GM12878 (cell line): Measurements from ENCODE around the gene CACNG3. TPM values are rescaled to one million over a fixed set of nuclear protein-coding genes. Genes with fewer than 3 reads are reported as not detected.

ENCODE experiments used
- ATAC-seq: fragments of 200-7000 bp; cut with Tn5 transposase; 3 replicates; pipeline ENCODE4 v1.9.1; 2020; ENCODE audit warnings: mild to moderate bottlenecking, moderate library complexity
- BruUV-seq: library from RNA; stranded (reverse); fragments of 400-500 nt; replicated peaks from 2 replicates; lab custom pipeline; 2021; lab: Mats Ljungman, UMichigan
- CTCF ChIA-PET: fragments of 300-600 bp; sonication (Branson Sonifier 250); formaldehyde crosslinking; extraction: SDS; loops from one replicate; lab custom pipeline; 2021; ENCODE audit warnings: inconsistent platforms; lab: Yijun Ruan, JAX
- POLR2A ChIA-PET: fragments of 350-600 bp; formaldehyde crosslinking; extraction: SDS; loops from one replicate; lab custom pipeline; 2021; ENCODE audit warnings: inconsistent platforms; lab: Charles Lee
- RAD21 ChIA-PET: fragments of 300-600 bp; sonication (Branson Sonifier 250); formaldehyde crosslinking; loops from one replicate; lab custom pipeline; 2023; ENCODE audit warnings: antibody characterized with exemption; ENCODE audit not compliant: unreplicated experiment; lab: Charles Lee
- SMC1A ChIA-PET: fragments of 300-600 bp; sonication (Branson Sonifier 250); formaldehyde crosslinking; loops from one replicate; lab custom pipeline; 2023; ENCODE audit not compliant: unreplicated experiment, uncharacterized antibody; lab: Charles Lee
- DNase-seq: peaks from one replicate; pipeline ENCODE4 v3.0.0-alpha.2; 2011; ENCODE audit warnings: low read depth, low spot score
- FAIRE-seq: peaks from 3 replicates; lab custom pipeline; 2011; peaks lifted over from hg19 to GRCh38; lab: Jason Lieb, UNC
- H2AFZ ChIP-seq: 2 replicates; pipeline ENCODE4 v1.6.0; 2011; ENCODE audit warnings: low read depth, low read length, control low read depth; ENCODE audit not compliant: control insufficient read depth
- H3K27ac ChIP-seq: 2 replicates; pipeline ENCODE4 v1.5.1; 2011; ENCODE audit warnings: control low read depth; ENCODE audit not compliant: control insufficient read depth, insufficient read depth
- H3K27me3 ChIP-seq, 2 experiments: replicated peaks in 1 of 2; 2 replicates each; pipeline versions ENCODE4 v1.6.0 to v1.6.1; 2011; ENCODE audit warnings: low read length in 1 of 2; ENCODE audit not compliant: control insufficient read depth in 2 of 2, insufficient read depth in 2 of 2
- H3K36me3 ChIP-seq, 2 experiments: 2 replicates each; pipeline ENCODE4 v1.5.1; 2011; ENCODE audit warnings: low read length in 1 of 2; ENCODE audit not compliant: control insufficient read depth in 2 of 2, insufficient read depth in 2 of 2
- H3K4me1 ChIP-seq: 2 replicates; pipeline ENCODE4 v1.6.1; 2011; ENCODE audit warnings: mild to moderate bottlenecking, low read length, moderate library complexity, mixed read lengths; ENCODE audit not compliant: control insufficient read depth, insufficient read depth
- H3K4me2 ChIP-seq: 2 replicates; pipeline ENCODE4 v1.6.0; 2011; ENCODE audit warnings: control low read depth; ENCODE audit not compliant: control insufficient read depth, insufficient read depth
- H3K4me3 ChIP-seq: fragments of 200-600 bp; sonication (generic); 2 replicates; pipeline ENCODE4 v1.5.1; 2016
- H3K79me2 ChIP-seq: 2 replicates; pipeline ENCODE4 v1.6.0; 2011; ENCODE audit warnings: low read length; ENCODE audit not compliant: control insufficient read depth, insufficient read depth
- H3K9ac ChIP-seq: 2 replicates; pipeline ENCODE4 v1.8.0; 2011; ENCODE audit warnings: low read length, control low read depth, mixed read lengths; ENCODE audit not compliant: control insufficient read depth, insufficient read depth
- H3K9me3 ChIP-seq: replicated peaks from 3 replicates; pipeline ENCODE4 v1.5.1; 2011; ENCODE audit warnings: mild to moderate bottlenecking, low read length; ENCODE audit not compliant: control insufficient read depth, insufficient read depth
- H4K20me1 ChIP-seq: 2 replicates; pipeline ENCODE4 v1.6.0; 2011; ENCODE audit not compliant: control insufficient read depth, insufficient read depth
- GATAD2B ChIP-seq: fragments of 450-650 bp; conservative IDR thresholded peaks from 2 replicates; pipeline ENCODE4 v1.6.1; 2017; ENCODE audit warnings: low read depth, mild to moderate bottlenecking, moderate library complexity
- HCFC1 ChIP-seq: fragments of 150-350 bp; IDR thresholded peaks from 2 replicates; pipeline ENCODE4 v1.6.1; 2014; ENCODE audit warnings: low read length
- IKZF1 ChIP-seq: fragments of 450-650 bp; conservative IDR thresholded peaks from 2 replicates; pipeline ENCODE4 v1.6.1; 2017; ENCODE audit warnings: antibody characterized with exemption, mild to moderate bottlenecking
- KDM1A ChIP-seq: fragments of 200-600 bp; sonication (generic); IDR thresholded peaks from 2 replicates; pipeline ENCODE4 v1.6.1; 2016; ENCODE audit warnings: borderline replicate concordance
- MYB ChIP-seq: fragments of 150-350 bp; IDR thresholded peaks from 2 replicates; pipeline ENCODE4 v1.6.1; 2014; ENCODE audit warnings: mild to moderate bottlenecking, low read depth, low read length, borderline replicate concordance
- NFXL1 ChIP-seq: fragments of 450-650 bp; IDR thresholded peaks from 2 replicates; pipeline ENCODE4 v1.6.1; 2017; ENCODE audit warnings: antibody characterized with exemption, mild to moderate bottlenecking, borderline replicate concordance
- NR2C2 ChIP-seq: IDR thresholded peaks from 2 replicates; pipeline ENCODE4 v1.6.1; 2011; ENCODE audit warnings: borderline replicate concordance, low read depth; ENCODE audit not compliant: control insufficient read depth, insufficient read length
- PAX8 ChIP-seq: fragments of 450-650 bp; IDR thresholded peaks from 2 replicates; pipeline ENCODE4 v1.6.1; 2017; ENCODE audit warnings: mild to moderate bottlenecking, moderate library complexity
- RUNX3 ChIP-seq: IDR thresholded peaks from 2 replicates; pipeline ENCODE4 v1.6.1; 2012; ENCODE audit warnings: low read length, inconsistent platforms
- SIX5 ChIP-seq: IDR thresholded peaks from 2 replicates; pipeline ENCODE4 v1.6.1; 2011; ENCODE audit warnings: mild to moderate bottlenecking, low read depth, low read length, moderate library complexity; ENCODE audit not compliant: severe bottlenecking
- SMARCA5 ChIP-seq: fragments of 450-650 bp; IDR thresholded peaks from 2 replicates; pipeline ENCODE4 v1.6.1; 2017; ENCODE audit warnings: mild to moderate bottlenecking
- WRNIP1 ChIP-seq: IDR thresholded peaks from 2 replicates; pipeline ENCODE4 v1.6.1; 2011; ENCODE audit warnings: low read depth, low read length, improper control_type of control experiment, borderline replicate concordance
- ZNF24 ChIP-seq: fragments of 450-650 bp; IDR thresholded peaks from 2 replicates; pipeline ENCODE4 v1.6.1; 2017; ENCODE audit warnings: antibody characterized with exemption, mild to moderate bottlenecking
- ZNF384 ChIP-seq: IDR thresholded peaks from 2 replicates; pipeline ENCODE4 v1.6.1; 2012; ENCODE audit warnings: low read depth, mild to moderate bottlenecking, low read length, improper control_type of control experiment, borderline replicate concordance
- in situ Hi-C: fragments of 300-500 bp; cut with MboI; formaldehyde crosslinking; loops from 9 replicates; pipeline ENCODE4 v1.14.3; 2018; ENCODE audit warnings: mixed read lengths
- intact Hi-C: fragments of 100-400 bp; cut with micrococcal nuclease; formaldehyde crosslinking; loops from one replicate; pipeline ENCODE4 v1.14.2; 2022; ENCODE audit not compliant: unreplicated experiment
- polyA plus RNA-seq, 11 experiments: library from polyadenylated mRNA; depleted of rRNA in 4 of 11; unstranded in 6 of 11; stranded (reverse) in 5 of 11; fragments of >200 nt; fragmentation: Nextera tagmentation in 4 of 11; fragmentation: Illumina TruSeq in 1 of 11; extraction: Ambion mirVana in 4 of 11; extraction: Trizol in 1 of 11; gene quantifications; 1 replicate in 1 of 11; 2 replicates in 10 of 11; pipeline versions ENCODE4 v1.2.1 to v1.2.3, GENCODE V29; 2011 to 2016; ENCODE audit warnings: inconsistent platforms in 2 of 11, missing spikeins in 2 of 11, low read depth in 1 of 11
- total RNA-seq, 4 experiments: library from RNA; depleted of rRNA in 3 of 4; stranded (reverse); fragments of >200 nt in 3 of 4; fragmentation: Illumina TruSeq in 1 of 4; extraction: Trizol in 1 of 4; gene quantifications; 2 replicates each; pipeline versions ENCODE4 v1.2.1 to v1.2.3, GENCODE V29; 2013 to 2021
- TF ChIP-seq, protein P1 (sequence below): fragments of 450-650 bp; IDR thresholded peaks from 2 replicates; pipeline ENCODE4 v1.6.1; 2018; ENCODE audit warnings: mild to moderate bottlenecking, low read depth, moderate library complexity; ENCODE audit not compliant: partially characterized antibody

Gene CACNG3
- total and polyA plus RNA-seq, 10 of the 15 experiments (the other 5 are each of a cell fraction or from before 2014, with no cell fraction given): 0.04 TPM; not detected in 9

DNA sequence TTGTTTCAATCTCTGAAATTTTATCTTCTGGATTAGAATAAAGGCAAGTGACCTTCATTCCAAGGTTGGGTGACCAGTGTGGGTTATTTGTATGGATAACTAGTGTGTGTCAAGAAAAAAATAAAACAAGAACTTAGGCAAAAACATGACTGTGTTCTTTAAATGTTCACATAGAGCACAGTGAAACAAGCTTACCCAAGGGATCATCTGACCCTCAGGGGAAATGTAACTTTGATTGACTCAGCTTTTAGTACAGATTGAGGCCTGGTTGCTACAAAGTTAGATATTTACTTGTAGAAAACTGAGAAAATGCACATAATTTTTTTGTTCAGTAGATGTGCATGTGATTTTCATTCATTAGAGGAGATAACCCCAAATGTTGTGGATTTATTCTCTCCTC is 6.7 kb downstream of the CACNG3 start:
- FAIRE-seq (no peak), DNase-seq (no peak)
- no TSS peak for BruUV-seq
- RAD21 ChIA-PET: no interaction called here
- Histone ChIP-seq H3K27me3 (no peaks in the 10 kb centered on the region; a peak in 1 of 4 replicates), H3K27ac (no peak overlapping the region), H3K4me1 (no peaks in the 10 kb centered on the region), H4K20me1 (no peaks in the 10 kb centered on the region), H3K9me3 (no peaks in the 10 kb centered on the region), H3K36me3 (no peaks in the 10 kb centered on the region), H2AFZ (no peak overlapping the region), H3K79me2 (no peaks in the 10 kb centered on the region), H3K4me2 (no peak overlapping the region), H3K4me3 (no peak overlapping the region), H3K9ac (no peak overlapping the region)
- in situ Hi-C loops: no loop called here
- SMC1A ChIA-PET: no interaction called here
- CTCF ChIA-PET: interaction anchor here (0.8 kb wide), 1 partner anchor 10 kb away, joined by 3 read pairs; no protein-coding TSS in a partner anchor
- POLR2A ChIA-PET: no interaction called here
- intact Hi-C loops: no loop called here
- TF ChIP-seq WRNIP1 (no peak), KDM1A (no peak), HCFC1 (no peak), GATAD2B (no peak), SMARCA5 (no peak), NR2C2 (no peak), SIX5 (no peak), RUNX3 (no peak), NFXL1 (no peak), MYB (no peak), ZNF24 (no peak), ZNF384 (no peak), IKZF1 (no peak), PAX8 (no peak)
- TF ChIP-seq, protein P1, sequence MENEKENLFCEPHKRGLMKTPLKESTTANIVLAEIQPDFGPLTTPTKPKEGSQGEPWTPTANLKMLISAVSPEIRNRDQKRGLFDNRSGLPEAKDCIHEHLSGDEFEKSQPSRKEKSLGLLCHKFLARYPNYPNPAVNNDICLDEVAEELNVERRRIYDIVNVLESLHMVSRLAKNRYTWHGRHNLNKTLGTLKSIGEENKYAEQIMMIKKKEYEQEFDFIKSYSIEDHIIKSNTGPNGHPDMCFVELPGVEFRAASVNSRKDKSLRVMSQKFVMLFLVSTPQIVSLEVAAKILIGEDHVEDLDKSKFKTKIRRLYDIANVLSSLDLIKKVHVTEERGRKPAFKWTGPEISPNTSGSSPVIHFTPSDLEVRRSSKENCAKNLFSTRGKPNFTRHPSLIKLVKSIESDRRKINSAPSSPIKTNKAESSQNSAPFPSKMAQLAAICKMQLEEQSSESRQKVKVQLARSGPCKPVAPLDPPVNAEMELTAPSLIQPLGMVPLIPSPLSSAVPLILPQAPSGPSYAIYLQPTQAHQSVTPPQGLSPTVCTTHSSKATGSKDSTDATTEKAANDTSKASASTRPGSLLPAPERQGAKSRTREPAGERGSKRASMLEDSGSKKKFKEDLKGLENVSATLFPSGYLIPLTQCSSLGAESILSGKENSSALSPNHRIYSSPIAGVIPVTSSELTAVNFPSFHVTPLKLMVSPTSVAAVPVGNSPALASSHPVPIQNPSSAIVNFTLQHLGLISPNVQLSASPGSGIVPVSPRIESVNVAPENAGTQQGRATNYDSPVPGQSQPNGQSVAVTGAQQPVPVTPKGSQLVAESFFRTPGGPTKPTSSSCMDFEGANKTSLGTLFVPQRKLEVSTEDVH: no peak
- TF ChIP-seq, all 136 proteins: peak for 0
- ATAC-seq: no peak
